ENCODE data around the gene MAGT1. TPM values are rescaled to one million over a fixed set of nuclear protein-coding genes. Genes with fewer than 3 reads are reported as not detected.

Gene MAGT1
- total RNA-seq, 1 donor from 2014 or later: 70.0 TPM

GRCh38 chrX:77820091-77820727, 75.0 kb downstream of the MAGT1 start:
- no peak for DNase-seq (ENCODE audit: low spot score)
- H3K27ac ChIP-seq: no peak overlapping the region
- H3K9me3 ChIP-seq (ENCODE audit: low read depth): no peaks in the 10 kb centered on the region
- H3F3A ChIP-seq (ENCODE audit: low read depth): no peaks in the 10 kb centered on the region
- no peaks in the 10 kb centered on the region for H3K36me3 ChIP-seq
- H3K79me2 ChIP-seq (ENCODE audit: low read depth): no peaks in the 10 kb centered on the region
- peaks cover 5% of the 10 kb centered on the region for H3K27me3 Mint-ChIP-seq (ENCODE audit: insufficient read depth, low read depth)
- H3K27me3 ChIP-seq: no peaks in the 10 kb centered on the region
- no peaks in the 10 kb centered on the region for H4K20me1 ChIP-seq (ENCODE audit: low read depth)
- H3K4me3 ChIP-seq: no peak overlapping the region
- no peak overlapping the region for H2AFZ ChIP-seq (replicated peaks)
- no peaks in the 10 kb centered on the region for H3K4me1 Mint-ChIP-seq
- no peak overlapping the region for H3K9ac ChIP-seq
- H3K4me2 ChIP-seq: no peak overlapping the region
- peaks cover 8% of the 10 kb centered on the region for H3K36me3 Mint-ChIP-seq
- peaks cover 20% of the 10 kb centered on the region for H3K9me3 Mint-ChIP-seq
- H3K27ac Mint-ChIP-seq: no peak overlapping the region
- TF ChIP-seq EZH2phosphoT487 (IDR thresholded peaks at IDR 0.05) (no peak), EZH2 (IDR thresholded peaks at IDR 0.05) (no peak)
- TF ChIP-seq, protein P1, sequence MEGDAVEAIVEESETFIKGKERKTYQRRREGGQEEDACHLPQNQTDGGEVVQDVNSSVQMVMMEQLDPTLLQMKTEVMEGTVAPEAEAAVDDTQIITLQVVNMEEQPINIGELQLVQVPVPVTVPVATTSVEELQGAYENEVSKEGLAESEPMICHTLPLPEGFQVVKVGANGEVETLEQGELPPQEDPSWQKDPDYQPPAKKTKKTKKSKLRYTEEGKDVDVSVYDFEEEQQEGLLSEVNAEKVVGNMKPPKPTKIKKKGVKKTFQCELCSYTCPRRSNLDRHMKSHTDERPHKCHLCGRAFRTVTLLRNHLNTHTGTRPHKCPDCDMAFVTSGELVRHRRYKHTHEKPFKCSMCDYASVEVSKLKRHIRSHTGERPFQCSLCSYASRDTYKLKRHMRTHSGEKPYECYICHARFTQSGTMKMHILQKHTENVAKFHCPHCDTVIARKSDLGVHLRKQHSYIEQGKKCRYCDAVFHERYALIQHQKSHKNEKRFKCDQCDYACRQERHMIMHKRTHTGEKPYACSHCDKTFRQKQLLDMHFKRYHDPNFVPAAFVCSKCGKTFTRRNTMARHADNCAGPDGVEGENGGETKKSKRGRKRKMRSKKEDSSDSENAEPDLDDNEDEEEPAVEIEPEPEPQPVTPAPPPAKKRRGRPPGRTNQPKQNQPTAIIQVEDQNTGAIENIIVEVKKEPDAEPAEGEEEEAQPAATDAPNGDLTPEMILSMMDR (IDR thresholded peaks at IDR 0.05): no peak
- H3K4me3 Mint-ChIP-seq: no peak overlapping the region
- no peaks in the 10 kb centered on the region for H3K4me1 ChIP-seq

DNA sequence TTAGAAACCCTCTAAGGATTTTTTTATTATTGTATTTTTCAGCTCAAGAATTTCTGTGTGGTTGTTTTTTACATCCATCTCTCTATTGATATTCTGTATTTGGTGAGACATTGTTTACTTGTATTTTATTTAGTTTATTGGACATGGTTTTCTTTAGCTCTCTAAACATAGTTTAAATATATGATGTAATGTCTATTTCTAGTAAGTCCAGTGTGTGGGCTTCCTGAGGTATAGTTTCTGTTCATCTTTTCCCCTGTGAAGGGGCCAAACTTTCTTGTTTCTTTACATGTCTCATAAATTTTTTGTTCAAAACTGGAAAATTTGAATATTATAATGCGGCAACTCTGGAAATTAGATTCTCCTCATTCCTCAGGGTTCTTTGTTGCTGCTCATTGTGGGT, 81.0 kb downstream of the MAGT1 start:
- Histone ChIP-seq H3K27ac (no peak overlapping the region), H2AFZ (replicated peaks) (no peak overlapping the region), H3F3A (ENCODE audit: low read depth) (no peaks in the 10 kb centered on the region), H3K9ac (no peak overlapping the region), H3K36me3 (no peaks in the 10 kb centered on the region), H3K4me2 (no peak overlapping the region), H3K79me2 (ENCODE audit: low read depth) (no peaks in the 10 kb centered on the region), H3K27me3 (no peaks in the 10 kb centered on the region), H3K9me3 (ENCODE audit: low read depth) (no peaks in the 10 kb centered on the region), H3K4me1 (no peaks in the 10 kb centered on the region), H4K20me1 (ENCODE audit: low read depth) (no peaks in the 10 kb centered on the region), H3K4me3 (no peak overlapping the region)
- Mint-ChIP-seq H3K27me3 (ENCODE audit: insufficient read depth, low read depth) (peaks cover 2% of the 10 kb centered on the region), H3K9me3 (peaks cover 12% of the 10 kb centered on the region), H3K4me1 (no peaks in the 10 kb centered on the region), H3K36me3 (peaks cover 2% of the 10 kb centered on the region), H3K27ac (no peak overlapping the region), H3K4me3 (no peak overlapping the region)
- no peak for DNase-seq (ENCODE audit: low spot score)
- TF ChIP-seq EZH2phosphoT487 (IDR thresholded peaks at IDR 0.05): no peak
- TF ChIP-seq EZH2 (IDR thresholded peaks at IDR 0.05): no peak
- TF ChIP-seq, protein P1 (IDR thresholded peaks at IDR 0.05): no peak

DNA sequence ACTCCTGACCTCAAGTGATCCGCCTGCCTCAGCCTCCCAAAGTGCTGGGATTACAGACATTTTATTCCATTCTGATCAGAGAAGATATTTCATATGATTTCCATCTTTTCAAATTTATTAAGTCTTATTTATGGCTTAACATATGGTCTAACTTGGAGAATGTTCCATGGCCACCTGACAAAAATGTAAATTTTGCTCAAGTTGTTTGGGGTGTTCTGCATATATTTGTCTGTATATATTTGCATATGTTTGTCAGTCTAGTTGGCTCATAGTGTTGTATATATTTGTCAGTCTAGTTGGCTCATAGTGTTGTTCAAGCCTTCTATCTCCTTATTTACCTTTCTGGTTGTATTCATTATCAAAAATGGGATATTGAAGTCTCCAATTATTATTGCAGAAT, 93.0 kb downstream of the MAGT1 start:
- H3K27me3 Mint-ChIP-seq (ENCODE audit: insufficient read depth, low read depth): no peaks in the 10 kb centered on the region
- no peaks in the 10 kb centered on the region for H3K27me3 ChIP-seq
- H3K4me3 ChIP-seq: no peak overlapping the region
- peaks cover 12% of the 10 kb centered on the region for H3K9me3 Mint-ChIP-seq
- no peaks in the 10 kb centered on the region for H3F3A ChIP-seq (ENCODE audit: low read depth)
- no peaks in the 10 kb centered on the region for H3K36me3 Mint-ChIP-seq
- H2AFZ ChIP-seq (replicated peaks): no peak overlapping the region
- no peaks in the 10 kb centered on the region for H3K36me3 ChIP-seq
- peaks cover 3% of the 10 kb centered on the region for H3K9me3 ChIP-seq (ENCODE audit: low read depth)
- H3K4me3 Mint-ChIP-seq: no peak overlapping the region
- H3K27ac Mint-ChIP-seq: no peak overlapping the region
- H3K4me1 ChIP-seq: no peaks in the 10 kb centered on the region
- no peaks in the 10 kb centered on the region for H3K79me2 ChIP-seq (ENCODE audit: low read depth)
- no peak overlapping the region for H3K9ac ChIP-seq
- TF ChIP-seq, protein P1 (IDR thresholded peaks at IDR 0.05): no peak
- TF ChIP-seq EZH2 (IDR thresholded peaks at IDR 0.05) (no peak), EZH2phosphoT487 (IDR thresholded peaks at IDR 0.05) (no peak)
- H3K27ac ChIP-seq: no peak overlapping the region
- H4K20me1 ChIP-seq (ENCODE audit: low read depth): no peaks in the 10 kb centered on the region
- H3K4me2 ChIP-seq: no peak overlapping the region
- DNase-seq (ENCODE audit: low spot score): no peak
- H3K4me1 Mint-ChIP-seq: no peaks in the 10 kb centered on the region
